ENCODE data around the gene PPP6R2. TPM values are rescaled to one million over a fixed set of nuclear protein-coding genes. Genes with fewer than 3 reads are reported as not detected.

Gene PPP6R2
- total and polyA plus RNA-seq, 4 donors, result 35.2 to 70.0 (median 46.6) TPM

GRCh38 chr22:50310031-50310722, 33.0 kb upstream of the PPP6R2 start:
- Histone ChIP-seq H3K4me3 (no peak overlapping the region), H3K27me3 (ENCODE audit: control insufficient read depth in 3 of 3, insufficient read depth in 3 of 3, low read length in 2 of 3) (no peaks in the 10 kb centered on the region), H3K9me3 (ENCODE audit: control insufficient read depth in 4 of 4, insufficient read depth in 3 of 4, low read length in 3 of 4) (no peaks in the 10 kb centered on the region), H3K27ac (ENCODE audit: low read depth in 1 of 2, low read length in 1 of 2) (peak overlapping the region in 1 of 2 donors; percentile 71), H3K36me3 (ENCODE audit: control insufficient read depth in 4 of 4, insufficient read depth in 4 of 4, low read length in 4 of 4) (peaks cover 0 to under 1% (median 0%) of the 10 kb centered on the region in 4 donors), H3K9ac (ENCODE audit: insufficient read depth in 1 of 2, low read length in 2 of 2) (no peak overlapping the region), H3K4me1 (ENCODE audit: control insufficient read depth in 5 of 5, insufficient read depth in 5 of 5, low read length in 5 of 5) (peaks cover 0 to 33% (median 24%) of the 10 kb centered on the region in 5 donors)
- no peak for TF ChIP-seq CTCF (IDR thresholded peaks at IDR 0.05; ENCODE audit: control extremely low read depth, extremely low read depth)
- ATAC-seq (ENCODE audit: insufficient read depth, low FRiP score) (no peak), DNase-seq (peak in 2 of 3 donors; percentile 33 to 54)
- 70 to 77% methylated on average over 21 of the region's 21 CpGs for WGBS, 2 donors

- Histone ChIP-seq H3K27ac (ENCODE audit: low read depth in 1 of 2, low read length in 1 of 2) (peak overlapping the region in 1 of 2 donors; percentile 5), H3K4me1 (ENCODE audit: control insufficient read depth in 5 of 5, insufficient read depth in 5 of 5, low read length in 5 of 5) (peaks cover 0 to 30% (median 20%) of the 10 kb centered on the region in 5 donors), H3K36me3 (ENCODE audit: control insufficient read depth in 4 of 4, insufficient read depth in 4 of 4, low read length in 4 of 4) (no peaks in the 10 kb centered on the region), H3K9ac (ENCODE audit: insufficient read depth in 1 of 2, low read length in 2 of 2) (no peak overlapping the region), H3K4me3 (no peak overlapping the region), H3K9me3 (ENCODE audit: control insufficient read depth in 4 of 4, insufficient read depth in 3 of 4, low read length in 3 of 4) (no peaks in the 10 kb centered on the region), H3K27me3 (ENCODE audit: control insufficient read depth in 3 of 3, insufficient read depth in 3 of 3, low read length in 2 of 3) (no peaks in the 10 kb centered on the region)
- ATAC-seq (ENCODE audit: insufficient read depth, low FRiP score) (no peak), DNase-seq (no peak)
- no peak for TF ChIP-seq CTCF (IDR thresholded peaks at IDR 0.05; ENCODE audit: control extremely low read depth, extremely low read depth)
- 90 to 91% methylated on average over 16 of the region's 16 CpGs for WGBS, 2 donors
Observed at GRCh38 chr22:50310949-50311444, 32.1 kb upstream of the PPP6R2 start.

GRCh38 chr22:50311606-50312351, 31.3 kb upstream of the PPP6R2 start:
- H3K9me3 ChIP-seq (ENCODE audit: control insufficient read depth in 4 of 4, insufficient read depth in 3 of 4, low read length in 3 of 4), result no peaks in the 10 kb centered on the region
- H3K36me3 ChIP-seq (ENCODE audit: control insufficient read depth in 4 of 4, insufficient read depth in 4 of 4, low read length in 4 of 4), result no peaks in the 10 kb centered on the region
- H3K4me3 ChIP-seq, result no peak overlapping the region
- H3K9ac ChIP-seq (ENCODE audit: insufficient read depth in 1 of 2, low read length in 2 of 2), result no peak overlapping the region
- TF ChIP-seq CTCF (IDR thresholded peaks at IDR 0.05; ENCODE audit: control extremely low read depth, extremely low read depth), result no peak
- H3K4me1 ChIP-seq (ENCODE audit: control insufficient read depth in 5 of 5, insufficient read depth in 5 of 5, low read length in 5 of 5), result peaks cover 0 to 30% (median 20%) of the 10 kb centered on the region in 5 donors
- no peak overlapping the region for H3K27ac ChIP-seq (ENCODE audit: low read depth in 1 of 2, low read length in 1 of 2)
- no peaks in the 10 kb centered on the region for H3K27me3 ChIP-seq (ENCODE audit: control insufficient read depth in 3 of 3, insufficient read depth in 3 of 3, low read length in 2 of 3)
- WGBS, 2 donors, result 88 to 89% methylated on average over 23 of the region's 23 CpGs
- ATAC-seq (ENCODE audit: insufficient read depth, low FRiP score) (no peak), DNase-seq (no peak)
